Astrocyte of the spinal cord (primary cell): ENCODE data around the gene HOXB8.

Experiments used
- DNase-seq: peaks from one replicate; pipeline ENCODE4 v3.0.0; 2011; ENCODE audit warnings: low read depth, low spot score
- H3K4me3 ChIP-seq: 2 replicates; pipeline ENCODE4 v1.5.1; 2011; ENCODE audit warnings: low read depth, mild to moderate bottlenecking, low read length, moderate library complexity
- CTCF ChIP-seq: IDR thresholded peaks from 2 replicates; pipeline ENCODE4 v1.5.1; 2012; ENCODE audit warnings: low read depth, mild to moderate bottlenecking, low read length, inconsistent platforms
- in situ Hi-C: cut with HindIII; loops from 2 replicates; pipeline ENCODE4 v1.10.0; 2017; ENCODE audit warnings: low sequenced_read_pairs

HOXB8 gene

GRCh38 chr17:48621410-48622392 lies 6.6 kb upstream of the HOXB8 start:
- in situ Hi-C loops = no loop called here
- no peak for TF ChIP-seq CTCF
- DNase-seq = peak; percentile 36
- peak overlapping the region; percentile 74 for H3K4me3 ChIP-seq

- no peak for TF ChIP-seq CTCF
- H3K4me3 ChIP-seq = peak overlapping the region; percentile 74
- in situ Hi-C loops = no loop called here
- DNase-seq = peak; percentile 73
These were observed 5.5 kb upstream of the HOXB8 start for GRCh38 chr17:48620461-48621139.

GRCh38 chr17:48619826-48620449 lies 4.8 kb upstream of the HOXB8 start:
- in situ Hi-C loops = no loop called here
- TF ChIP-seq CTCF = no peak
- peak; percentile 48 for DNase-seq
- H3K4me3 ChIP-seq = peak overlapping the region; percentile 74

GRCh38 chr17:48618256-48618896 lies 3.3 kb upstream of the HOXB8 start:
- DNase-seq = peak; percentile 91
- H3K4me3 ChIP-seq = peak overlapping the region; percentile 74
- peak; percentile 93 for TF ChIP-seq CTCF
- in situ Hi-C loops = no loop called here

- in situ Hi-C loops = no loop called here
- TF ChIP-seq CTCF = no peak
- peak; percentile 24 for DNase-seq
- H3K4me3 ChIP-seq = peak overlapping the region; percentile 74
These were observed 2.6 kb upstream of the HOXB8 start for GRCh38 chr17:48617471-48618255.
